Upper lobe of right lung (tissue), 1 donor: Measurements from ENCODE around the gene EIF3J. TPM values are rescaled to one million over a fixed set of nuclear protein-coding genes. Genes with fewer than 3 reads are reported as not detected.
A peak's percentile ranks its signal among the peaks of the same experiment; 100 is the strongest.
"Not testable (repeated sequence)": the region's sequence is repeated elsewhere in the genome, so short reads cannot be mapped to it uniquely, and the experiment has no call there.

Source experiments
- ATAC-seq: fragments of 200-7000 bp; cut with Tn5 transposase; one replicate; pipeline ENCODE4 v1.9.1; 2020; ENCODE audit warnings: mild to moderate bottlenecking, moderate library complexity
- DNase-seq: peaks from one replicate; pipeline ENCODE4 v3.0.0-alpha.2; 2020
- H3K27ac ChIP-seq: fragments of 200-600 bp; one replicate; pipeline ENCODE4 v1.8.0; 2022
- H3K27me3 ChIP-seq: fragments of 200-600 bp; one replicate; pipeline ENCODE4 v1.8.0; 2022; ENCODE audit warnings: mild to moderate bottlenecking
- H3K36me3 ChIP-seq: fragments of 200-600 bp; one replicate; pipeline ENCODE4 v1.8.0; 2022
- H3K4me1 ChIP-seq: fragments of 200-600 bp; one replicate; pipeline ENCODE4 v1.8.0; 2022
- H3K4me3 ChIP-seq: fragments of 200-600 bp; one replicate; pipeline ENCODE4 v1.8.0; 2022; ENCODE audit warnings: mild to moderate bottlenecking
- H3K9me3 ChIP-seq: fragments of 200-600 bp; one replicate; pipeline ENCODE4 v1.8.0; 2022
- intact Hi-C: fragments of 100-400 bp; cut with DNase I; formaldehyde crosslinking; loops from one replicate; pipeline ENCODE4 v1.11.0; 2022
- total RNA-seq: library from RNA; stranded (reverse); fragmentation: NEBNext Ultra II Directional; extraction: Animal tissue kit (Norgen Biotek cat#: 25700); gene quantifications from one replicate; pipeline ENCODE4 v1.2.1, GENCODE V29; 2021
- TF ChIP-seq, protein P1 (sequence below): fragments of 200-600 bp; IDR thresholded peaks from one replicate; pipeline ENCODE4 v1.8.0; 2022; ENCODE audit warnings: antibody characterized with exemption
- donor health status: DM: no; HTN: yes; CAD: no; lungs with severe emphysema.

Gene EIF3J
- total RNA-seq, 1 donor from 2014 or later = 52.9 TPM

- Histone ChIP-seq H3K27me3 (no peaks in the 10 kb centered on the region), H3K9me3 (no peaks in the 10 kb centered on the region), H3K4me3 (no peak overlapping the region), H3K36me3 (peaks cover 4% of the 10 kb centered on the region), H3K4me1 (peaks cover 35% of the 10 kb centered on the region), H3K27ac (no peak overlapping the region)
- DNase-seq (no peak), ATAC-seq (no peak)
- TF ChIP-seq, protein P1, sequence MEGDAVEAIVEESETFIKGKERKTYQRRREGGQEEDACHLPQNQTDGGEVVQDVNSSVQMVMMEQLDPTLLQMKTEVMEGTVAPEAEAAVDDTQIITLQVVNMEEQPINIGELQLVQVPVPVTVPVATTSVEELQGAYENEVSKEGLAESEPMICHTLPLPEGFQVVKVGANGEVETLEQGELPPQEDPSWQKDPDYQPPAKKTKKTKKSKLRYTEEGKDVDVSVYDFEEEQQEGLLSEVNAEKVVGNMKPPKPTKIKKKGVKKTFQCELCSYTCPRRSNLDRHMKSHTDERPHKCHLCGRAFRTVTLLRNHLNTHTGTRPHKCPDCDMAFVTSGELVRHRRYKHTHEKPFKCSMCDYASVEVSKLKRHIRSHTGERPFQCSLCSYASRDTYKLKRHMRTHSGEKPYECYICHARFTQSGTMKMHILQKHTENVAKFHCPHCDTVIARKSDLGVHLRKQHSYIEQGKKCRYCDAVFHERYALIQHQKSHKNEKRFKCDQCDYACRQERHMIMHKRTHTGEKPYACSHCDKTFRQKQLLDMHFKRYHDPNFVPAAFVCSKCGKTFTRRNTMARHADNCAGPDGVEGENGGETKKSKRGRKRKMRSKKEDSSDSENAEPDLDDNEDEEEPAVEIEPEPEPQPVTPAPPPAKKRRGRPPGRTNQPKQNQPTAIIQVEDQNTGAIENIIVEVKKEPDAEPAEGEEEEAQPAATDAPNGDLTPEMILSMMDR = peak; percentile 22
- intact Hi-C loops = no loop called here
These were observed 9.2 kb downstream of the EIF3J start for GRCh38 chr15:44545913-44546802.

GRCh38 chr15:44549152-44549551 lies 12.2 kb downstream of the EIF3J start:
- H3K27me3 ChIP-seq, ATAC-seq, intact Hi-C loops, H3K9me3 ChIP-seq, DNase-seq, H3K4me3 ChIP-seq, H3K27ac ChIP-seq: not testable (repeated sequence)
- Histone ChIP-seq H3K36me3 (peaks cover 34% of the 10 kb centered on the region), H3K4me1 (peaks cover 16% of the 10 kb centered on the region)

DNA sequence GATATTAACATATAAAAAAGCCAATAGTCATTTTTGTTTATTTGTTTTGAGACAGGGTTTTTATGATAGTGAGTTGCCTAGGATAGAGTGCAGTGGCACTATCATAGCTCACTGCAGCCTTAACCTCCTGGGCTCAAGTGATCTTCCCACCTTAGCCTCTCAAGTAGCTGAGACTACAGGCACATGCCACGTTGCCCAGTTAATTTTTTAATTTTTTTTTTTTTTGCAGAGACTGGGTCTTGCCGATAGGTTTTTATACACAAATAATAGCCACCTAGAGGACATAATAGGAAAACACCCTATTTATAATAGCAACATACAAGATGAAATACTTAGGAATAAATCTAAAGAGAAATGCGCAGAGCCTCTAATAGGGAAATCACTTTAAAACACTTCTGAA lies 13.3 kb downstream of the EIF3J start:
- Histone ChIP-seq H3K27me3 (no peaks in the 10 kb centered on the region), H3K9me3 (no peaks in the 10 kb centered on the region), H3K36me3 (peaks cover 45% of the 10 kb centered on the region), H3K4me1 (peaks cover 10% of the 10 kb centered on the region), H3K4me3 (no peak overlapping the region), H3K27ac (no peak overlapping the region)
- TF ChIP-seq, protein P1 = peak; percentile 28
- ATAC-seq (no peak), DNase-seq (no peak)
- intact Hi-C loops = no loop called here

DNA sequence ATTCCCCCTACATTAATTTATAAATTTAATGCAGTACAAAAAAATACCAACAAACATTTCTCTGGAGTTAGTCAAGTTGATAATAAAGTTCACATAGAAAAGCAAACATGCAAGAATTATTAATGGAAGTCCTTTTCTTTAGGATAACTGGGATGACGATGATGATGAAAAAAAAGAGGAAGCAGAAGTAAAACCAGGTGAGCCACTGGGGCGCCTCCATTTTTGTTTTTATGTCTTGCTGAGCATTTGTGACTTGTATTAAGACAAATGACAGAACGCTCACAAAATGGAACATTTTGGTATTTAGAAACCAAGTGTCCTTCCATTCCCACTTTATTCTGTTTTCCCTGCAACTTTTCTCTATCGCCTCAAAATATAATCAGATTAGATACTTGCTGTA lies 13.8 kb downstream of the EIF3J start:
- ATAC-seq (no peak), DNase-seq (no peak)
- Histone ChIP-seq H3K27ac (no peak overlapping the region), H3K4me1 (peaks cover 6% of the 10 kb centered on the region), H3K4me3 (no peak overlapping the region), H3K27me3 (no peaks in the 10 kb centered on the region), H3K9me3 (no peaks in the 10 kb centered on the region), H3K36me3 (peaks cover 49% of the 10 kb centered on the region)
- intact Hi-C loops = no loop called here
- TF ChIP-seq, protein P1 = no peak

- no peaks in the 10 kb centered on the region for H3K9me3 ChIP-seq
- TF ChIP-seq, protein P1 = no peak
- intact Hi-C loops = no loop called here
- DNase-seq (no peak), ATAC-seq (no peak)
- H3K27me3 ChIP-seq = no peaks in the 10 kb centered on the region
- H3K36me3 ChIP-seq = peaks cover 93% of the 10 kb centered on the region
- no peaks in the 10 kb centered on the region for H3K4me1 ChIP-seq
- no peak overlapping the region for H3K4me3 ChIP-seq
- no peak overlapping the region for H3K27ac ChIP-seq
These were observed 18.2 kb downstream of the EIF3J start for GRCh38 chr15:44554934-44555723.

DNA sequence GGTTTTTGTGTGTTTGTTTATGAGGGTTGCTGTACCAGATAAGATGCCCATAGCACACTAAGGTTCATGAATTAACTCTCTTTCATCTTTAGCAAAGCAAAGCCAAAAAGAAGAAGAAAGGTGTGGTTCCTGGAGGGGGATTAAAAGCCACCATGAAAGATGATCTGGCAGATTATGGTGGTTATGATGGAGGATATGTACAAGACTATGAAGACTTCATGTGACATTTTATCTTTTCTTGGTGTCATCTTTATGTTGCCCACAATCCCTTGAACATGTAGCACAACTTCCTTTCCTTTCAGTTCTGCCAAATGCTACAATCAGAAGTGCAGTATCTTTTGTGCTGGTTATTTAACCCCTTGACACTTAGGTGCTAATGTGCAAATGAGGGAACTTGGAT lies 24.0 kb downstream of the EIF3J start:
- intact Hi-C loops, ATAC-seq: not testable (repeated sequence)
- H3K36me3 ChIP-seq = peaks cover 100% of the 10 kb centered on the region

More for the DNA sequence above, 24.0 kb downstream of the EIF3J start:
- not testable (repeated sequence) for DNase-seq, H3K27ac ChIP-seq, H3K9me3 ChIP-seq, H3K27me3 ChIP-seq, H3K4me1 ChIP-seq, H3K4me3 ChIP-seq
